Measurements from ENCODE around the gene JHY.
A peak's percentile ranks its signal among the peaks of the same experiment; 100 is the strongest.
"Not testable (repeated sequence)": the region's sequence is repeated elsewhere in the genome, so short reads cannot be mapped to it uniquely, and the experiment has no call there.

JHY gene

DNA sequence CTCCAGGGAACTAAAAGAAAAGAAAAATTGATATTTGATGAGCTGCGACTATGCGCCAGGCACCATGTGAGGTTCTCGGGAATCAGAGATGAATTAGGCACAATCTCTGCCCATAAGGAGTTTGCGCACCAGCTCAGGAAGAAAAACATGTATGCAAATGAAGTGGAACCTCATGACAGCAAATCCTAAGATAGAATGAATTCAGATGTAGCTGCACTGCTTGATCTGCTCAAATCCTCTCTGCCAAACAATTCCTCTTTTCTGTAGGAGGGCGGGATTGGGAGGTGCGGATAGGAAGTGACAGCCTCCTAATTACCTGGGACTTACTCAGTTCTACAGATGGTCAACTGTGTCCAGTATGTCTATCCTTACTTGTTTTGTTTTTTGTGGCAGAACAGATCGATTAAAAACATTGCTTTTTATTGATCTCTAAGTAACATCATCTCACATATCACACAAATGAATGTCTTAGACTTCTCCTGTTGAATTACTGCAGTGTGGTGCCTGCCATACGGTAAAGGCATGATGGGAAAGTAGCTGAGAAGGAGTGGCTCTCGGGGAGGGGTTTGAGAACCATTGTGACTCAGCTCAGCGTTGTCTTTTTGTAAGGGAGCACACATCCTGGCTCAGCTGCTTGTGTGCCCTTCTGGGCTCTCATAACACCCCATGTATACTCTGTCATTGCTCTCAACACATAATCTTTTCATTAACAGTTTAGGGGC lies 30.3 kb upstream of the JHY start:
- no peaks in the 10 kb centered on the region for H3K9me3 ChIP-seq (ENCODE audit: control insufficient read depth in 5 of 5, low read length in 5 of 5)
- H3K4me3 ChIP-seq (ENCODE audit: low read depth in 1 of 5, low read length in 5 of 5), result no peak overlapping the region
- H3K4me1 ChIP-seq (ENCODE audit: control insufficient read depth in 5 of 5, insufficient read depth in 5 of 5, low read length in 5 of 5), result peaks cover 0 to 3% (median 0%) of the 10 kb centered on the region in 5 donors
- H3K27ac ChIP-seq (ENCODE audit: low read depth, low read length), result no peak overlapping the region
- no peaks in the 10 kb centered on the region for H3K27me3 ChIP-seq (ENCODE audit: control insufficient read depth in 5 of 5, insufficient read depth in 4 of 5, low read length in 5 of 5)
- no peaks in the 10 kb centered on the region for H3K36me3 ChIP-seq (ENCODE audit: control insufficient read depth in 5 of 5, insufficient read depth in 5 of 5, low read length in 5 of 5)
- H3K9ac ChIP-seq (ENCODE audit: low read length in 5 of 5), result no peak overlapping the region

DNA sequence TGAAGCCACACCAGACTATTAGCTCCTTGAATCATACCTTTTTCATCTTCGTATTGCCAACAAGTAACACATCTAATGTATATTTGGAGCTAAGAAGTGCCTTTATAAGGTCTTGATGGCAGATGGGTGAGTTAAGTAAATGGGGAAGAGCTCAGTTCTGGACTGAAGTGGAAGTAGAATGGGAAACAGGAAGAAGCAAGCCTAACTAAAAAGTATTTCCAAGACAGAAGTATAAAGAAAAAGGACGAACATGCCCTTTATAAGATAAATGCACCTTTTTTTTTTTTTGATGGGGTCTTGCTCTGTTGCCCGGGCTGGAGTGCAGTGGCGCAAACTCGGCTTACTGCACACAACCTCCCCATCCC lies 29.8 kb upstream of the JHY start:
- Histone ChIP-seq H3K9ac (ENCODE audit: low read length in 5 of 5) (no peak overlapping the region), H3K4me3 (ENCODE audit: low read depth in 1 of 5, low read length in 5 of 5) (no peak overlapping the region), H3K9me3 (ENCODE audit: control insufficient read depth in 5 of 5, low read length in 5 of 5) (no peaks in the 10 kb centered on the region), H3K4me1 (ENCODE audit: control insufficient read depth in 5 of 5, insufficient read depth in 5 of 5, low read length in 5 of 5) (peaks cover 0 to 3% (median 0%) of the 10 kb centered on the region in 5 donors), H3K27ac (ENCODE audit: low read depth, low read length) (no peak overlapping the region), H3K27me3 (ENCODE audit: control insufficient read depth in 5 of 5, insufficient read depth in 4 of 5, low read length in 5 of 5) (no peaks in the 10 kb centered on the region), H3K36me3 (ENCODE audit: control insufficient read depth in 5 of 5, insufficient read depth in 5 of 5, low read length in 5 of 5) (no peaks in the 10 kb centered on the region)

DNA sequence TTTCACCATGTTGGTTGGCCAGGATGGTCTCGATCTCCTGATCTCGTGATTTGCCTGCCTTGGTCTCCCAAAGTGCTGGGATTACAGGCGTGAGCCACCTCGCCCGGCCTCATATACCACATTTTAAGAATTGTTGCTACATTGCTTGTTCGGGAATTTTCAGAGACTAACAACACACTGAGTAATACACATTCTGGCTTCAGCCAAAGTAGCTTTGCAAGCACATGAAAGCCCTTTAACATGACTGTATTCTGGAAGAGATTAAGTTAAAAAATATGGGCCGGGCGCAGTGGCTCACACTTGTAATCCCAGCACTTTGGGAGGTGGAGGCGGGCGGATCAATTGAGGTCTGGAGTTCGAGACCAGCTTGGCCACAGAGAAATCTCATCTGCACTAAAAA lies 29.3 kb upstream of the JHY start:
- Histone ChIP-seq H3K4me3 (ENCODE audit: low read depth in 1 of 5, low read length in 5 of 5) (no peak overlapping the region), H3K9me3 (ENCODE audit: control insufficient read depth in 5 of 5, low read length in 5 of 5) (no peaks in the 10 kb centered on the region), H3K4me1 (ENCODE audit: control insufficient read depth in 5 of 5, insufficient read depth in 5 of 5, low read length in 5 of 5) (peaks cover 0 to 3% (median 0%) of the 10 kb centered on the region in 5 donors), H3K36me3 (ENCODE audit: control insufficient read depth in 5 of 5, insufficient read depth in 5 of 5, low read length in 5 of 5) (no peaks in the 10 kb centered on the region), H3K27me3 (ENCODE audit: control insufficient read depth in 5 of 5, insufficient read depth in 4 of 5, low read length in 5 of 5) (no peaks in the 10 kb centered on the region), H3K27ac (ENCODE audit: low read depth, low read length) (no peak overlapping the region), H3K9ac (ENCODE audit: low read length in 5 of 5) (no peak overlapping the region)

DNA sequence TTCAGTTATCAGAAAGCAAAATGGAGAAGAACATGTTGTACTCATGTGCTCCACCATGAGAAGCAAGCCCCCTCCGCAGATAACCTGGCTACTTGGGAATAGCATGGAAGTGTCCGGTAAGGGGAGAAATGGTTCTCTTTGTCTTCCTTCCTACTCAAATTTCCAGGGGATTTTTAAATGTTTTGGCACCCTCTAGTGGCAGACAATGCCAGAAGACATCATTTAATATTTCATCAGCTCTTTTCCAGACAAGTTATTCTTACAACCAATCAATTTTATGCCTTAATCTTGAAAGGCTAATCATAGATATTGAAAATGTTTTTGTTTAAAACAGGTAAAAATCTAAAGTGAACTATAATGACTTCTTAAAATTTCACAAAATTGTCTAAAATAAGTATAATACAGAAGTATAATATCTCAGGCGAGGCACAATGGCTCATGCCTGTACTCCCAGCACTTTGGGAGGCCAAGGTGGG lies 28.6 kb upstream of the JHY start:
- no peak overlapping the region for H3K27ac ChIP-seq (ENCODE audit: low read depth, low read length)
- no peaks in the 10 kb centered on the region for H3K27me3 ChIP-seq (ENCODE audit: control insufficient read depth in 5 of 5, insufficient read depth in 4 of 5, low read length in 5 of 5)
- no peaks in the 10 kb centered on the region for H3K36me3 ChIP-seq (ENCODE audit: control insufficient read depth in 5 of 5, insufficient read depth in 5 of 5, low read length in 5 of 5)
- no peak overlapping the region for H3K9ac ChIP-seq (ENCODE audit: low read length in 5 of 5)
- peaks cover 0 to 3% (median 0%) of the 10 kb centered on the region in 5 donors for H3K4me1 ChIP-seq (ENCODE audit: control insufficient read depth in 5 of 5, insufficient read depth in 5 of 5, low read length in 5 of 5)
- H3K4me3 ChIP-seq (ENCODE audit: low read depth in 1 of 5, low read length in 5 of 5), result no peak overlapping the region
- H3K9me3 ChIP-seq (ENCODE audit: control insufficient read depth in 5 of 5, low read length in 5 of 5), result no peaks in the 10 kb centered on the region

- Histone ChIP-seq H3K4me1 (ENCODE audit: control insufficient read depth in 5 of 5, insufficient read depth in 5 of 5, low read length in 5 of 5) (peaks cover 0 to 4% (median 0%) of the 10 kb centered on the region in 5 donors), H3K9me3 (ENCODE audit: control insufficient read depth in 5 of 5, low read length in 5 of 5) (no peaks in the 10 kb centered on the region), H3K9ac (ENCODE audit: low read length in 5 of 5) (no peak overlapping the region), H3K27me3 (ENCODE audit: control insufficient read depth in 5 of 5, insufficient read depth in 4 of 5, low read length in 5 of 5) (peaks cover 0 to 5% (median 0%) of the 10 kb centered on the region in 5 donors), H3K27ac (ENCODE audit: low read depth, low read length) (no peak overlapping the region), H3K4me3 (ENCODE audit: low read depth in 1 of 5, low read length in 5 of 5) (no peak overlapping the region), H3K36me3 (ENCODE audit: control insufficient read depth in 5 of 5, insufficient read depth in 5 of 5, low read length in 5 of 5) (no peaks in the 10 kb centered on the region)
These were observed 20.9 kb upstream of the JHY start for GRCh38 chr11:122861631-122862030.

GRCh38 chr11:122862091-122862490 lies 20.5 kb upstream of the JHY start:
- Histone ChIP-seq H3K4me3 (ENCODE audit: low read depth in 1 of 5, low read length in 5 of 5) (no peak overlapping the region), H3K27me3 (ENCODE audit: control insufficient read depth in 5 of 5, insufficient read depth in 4 of 5, low read length in 5 of 5) (peaks cover 0 to 5% (median 0%) of the 10 kb centered on the region in 5 donors), H3K36me3 (ENCODE audit: control insufficient read depth in 5 of 5, insufficient read depth in 5 of 5, low read length in 5 of 5) (no peaks in the 10 kb centered on the region), H3K9me3 (ENCODE audit: control insufficient read depth in 5 of 5, low read length in 5 of 5) (no peaks in the 10 kb centered on the region), H3K27ac (ENCODE audit: low read depth, low read length) (no peak overlapping the region), H3K4me1 (ENCODE audit: control insufficient read depth in 5 of 5, insufficient read depth in 5 of 5, low read length in 5 of 5) (peaks cover 0 to 4% (median 0%) of the 10 kb centered on the region in 5 donors), H3K9ac (ENCODE audit: low read length in 5 of 5) (no peak overlapping the region)

GRCh38 chr11:122863154-122863553 lies 19.4 kb upstream of the JHY start:
- H3K27ac ChIP-seq (ENCODE audit: low read depth, low read length); H3K4me3 ChIP-seq (ENCODE audit: low read depth in 1 of 5, low read length in 5 of 5): not testable (repeated sequence)

GRCh38 chr11:122863704-122864326 lies 18.7 kb upstream of the JHY start:
- H3K4me3 ChIP-seq (ENCODE audit: low read depth in 1 of 5, low read length in 5 of 5), result peak overlapping the region in 1 of 5 donors; percentile 24
- H3K27me3 ChIP-seq (ENCODE audit: control insufficient read depth in 5 of 5, insufficient read depth in 4 of 5, low read length in 5 of 5), result peaks cover 0 to 5% (median 0%) of the 10 kb centered on the region in 5 donors
- no peaks in the 10 kb centered on the region for H3K9me3 ChIP-seq (ENCODE audit: control insufficient read depth in 5 of 5, low read length in 5 of 5)
- no peaks in the 10 kb centered on the region for H3K36me3 ChIP-seq (ENCODE audit: control insufficient read depth in 5 of 5, insufficient read depth in 5 of 5, low read length in 5 of 5)
- no peak overlapping the region for H3K9ac ChIP-seq (ENCODE audit: low read length in 5 of 5)
- H3K27ac ChIP-seq (ENCODE audit: low read depth, low read length), result no peak overlapping the region
- H3K4me1 ChIP-seq (ENCODE audit: control insufficient read depth in 5 of 5, insufficient read depth in 5 of 5, low read length in 5 of 5), result peaks cover 0 to 4% (median 0%) of the 10 kb centered on the region in 5 donors

More at GRCh38 chr11:122863154-122863553, 19.4 kb upstream of the JHY start:
- not testable (repeated sequence) for H3K9ac ChIP-seq (ENCODE audit: low read length in 5 of 5); H3K36me3 ChIP-seq (ENCODE audit: control insufficient read depth in 5 of 5, insufficient read depth in 5 of 5, low read length in 5 of 5); H3K27me3 ChIP-seq (ENCODE audit: control insufficient read depth in 5 of 5, insufficient read depth in 4 of 5, low read length in 5 of 5); H3K9me3 ChIP-seq (ENCODE audit: control insufficient read depth in 5 of 5, low read length in 5 of 5); H3K4me1 ChIP-seq (ENCODE audit: control insufficient read depth in 5 of 5, insufficient read depth in 5 of 5, low read length in 5 of 5)

DNA sequence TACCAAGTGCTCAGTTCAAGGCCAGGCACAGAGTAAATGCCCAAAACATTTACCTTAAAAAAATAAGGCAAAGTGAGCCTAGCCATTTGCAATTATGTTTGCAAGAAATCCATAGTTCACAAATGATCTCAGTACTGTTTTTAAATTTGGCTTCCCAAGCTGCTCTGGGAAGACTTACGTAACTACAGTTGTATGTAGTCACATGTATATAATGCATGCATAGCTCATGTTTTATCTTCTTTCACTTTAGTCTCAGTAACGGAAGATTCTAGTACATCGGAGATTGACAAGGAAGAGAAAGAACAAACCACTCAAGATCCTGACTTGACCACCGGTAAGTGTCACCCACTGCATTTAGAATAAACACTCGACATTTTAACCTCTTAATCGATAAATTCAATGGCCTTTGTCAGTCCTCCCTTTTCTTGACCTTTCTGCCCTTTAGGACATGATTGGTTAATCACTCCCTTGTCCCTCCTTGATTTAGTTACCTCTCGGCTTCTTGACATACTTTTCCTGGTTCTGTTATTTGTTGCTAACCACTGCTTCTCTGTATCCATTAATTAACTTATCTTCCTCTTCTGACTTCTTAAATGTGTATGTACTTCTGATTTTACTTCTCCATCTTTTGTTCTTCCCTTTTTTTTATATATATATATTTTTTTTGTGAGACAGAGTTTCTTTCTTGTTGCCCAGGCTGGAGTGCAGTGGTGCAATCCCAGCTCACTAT lies 18.0 kb upstream of the JHY start:
- Histone ChIP-seq H3K36me3 (ENCODE audit: control insufficient read depth in 5 of 5, insufficient read depth in 5 of 5, low read length in 5 of 5) (no peaks in the 10 kb centered on the region), H3K9ac (ENCODE audit: low read length in 5 of 5) (no peak overlapping the region), H3K4me1 (ENCODE audit: control insufficient read depth in 5 of 5, insufficient read depth in 5 of 5, low read length in 5 of 5) (peaks cover 0 to 4% (median 0%) of the 10 kb centered on the region in 5 donors), H3K27me3 (ENCODE audit: control insufficient read depth in 5 of 5, insufficient read depth in 4 of 5, low read length in 5 of 5) (peaks cover 0 to 5% (median 0%) of the 10 kb centered on the region in 5 donors), H3K4me3 (ENCODE audit: low read depth in 1 of 5, low read length in 5 of 5) (peak overlapping the region in 2 of 5 donors; percentile 1 to 24), H3K27ac (ENCODE audit: low read depth, low read length) (no peak overlapping the region), H3K9me3 (ENCODE audit: control insufficient read depth in 5 of 5, low read length in 5 of 5) (no peaks in the 10 kb centered on the region)

- H3K9ac ChIP-seq (ENCODE audit: low read length in 5 of 5), result no peak overlapping the region
- H3K4me1 ChIP-seq (ENCODE audit: control insufficient read depth in 5 of 5, insufficient read depth in 5 of 5, low read length in 5 of 5), result no peaks in the 10 kb centered on the region
- no peak overlapping the region for H3K27ac ChIP-seq (ENCODE audit: low read depth, low read length)
- no peak overlapping the region for H3K4me3 ChIP-seq (ENCODE audit: low read depth in 1 of 5, low read length in 5 of 5)
- H3K27me3 ChIP-seq (ENCODE audit: control insufficient read depth in 5 of 5, insufficient read depth in 4 of 5, low read length in 5 of 5), result no peaks in the 10 kb centered on the region
- H3K9me3 ChIP-seq (ENCODE audit: control insufficient read depth in 5 of 5, low read length in 5 of 5), result no peaks in the 10 kb centered on the region
- H3K36me3 ChIP-seq (ENCODE audit: control insufficient read depth in 5 of 5, insufficient read depth in 5 of 5, low read length in 5 of 5), result no peaks in the 10 kb centered on the region
These were observed 12.9 kb upstream of the JHY start for GRCh38 chr11:122869622-122870021.

All from subcutaneous abdominal adipose tissue (tissue), 5 donors.